Inflammatory macrophage treated with lipopolysaccharide for 1 hour (primary cell): ENCODE data around the gene NECTIN1.

ENCODE experiments used
- DNase-seq, 2 donors: peaks; one replicate each; pipeline ENCODE4 v3.0.0-alpha.2; 2020 to 2022

NECTIN1 gene

DNA sequence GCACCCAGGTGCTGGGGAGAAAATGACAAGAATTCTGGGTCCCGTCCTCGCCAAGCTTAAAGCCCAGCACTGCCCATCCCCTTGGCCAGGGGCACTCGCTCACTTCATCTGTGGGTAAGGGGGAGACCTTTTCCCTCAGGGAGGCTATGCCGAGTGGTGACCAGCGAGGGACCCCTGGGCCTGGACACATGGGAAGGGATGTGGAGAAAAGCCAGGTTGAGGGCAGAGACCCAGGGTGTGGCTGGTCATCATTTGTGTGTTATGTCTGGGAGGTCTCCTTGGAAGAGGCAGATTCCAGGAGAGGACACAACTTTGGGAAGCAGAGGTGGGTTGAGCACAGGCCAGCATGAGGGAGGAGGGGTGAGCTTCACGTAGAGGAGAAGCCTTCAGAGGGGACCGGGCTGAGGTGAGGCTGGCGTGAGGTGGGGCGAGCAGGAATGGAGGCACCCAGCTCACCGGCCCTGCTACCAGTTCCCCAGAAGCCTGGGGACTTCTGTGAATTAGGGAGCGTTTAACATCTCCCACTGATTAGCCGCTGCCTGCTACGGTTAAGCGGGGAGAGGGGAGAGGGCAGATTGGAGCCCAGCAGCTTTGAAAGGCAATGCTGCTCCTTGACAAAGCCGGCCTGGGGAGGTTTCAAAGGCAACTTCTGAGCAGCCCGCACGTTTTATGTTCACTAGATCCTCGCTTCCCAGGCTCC lies 25.8 kb upstream of the NECTIN1 start:
- no peak for DNase-seq

DNA sequence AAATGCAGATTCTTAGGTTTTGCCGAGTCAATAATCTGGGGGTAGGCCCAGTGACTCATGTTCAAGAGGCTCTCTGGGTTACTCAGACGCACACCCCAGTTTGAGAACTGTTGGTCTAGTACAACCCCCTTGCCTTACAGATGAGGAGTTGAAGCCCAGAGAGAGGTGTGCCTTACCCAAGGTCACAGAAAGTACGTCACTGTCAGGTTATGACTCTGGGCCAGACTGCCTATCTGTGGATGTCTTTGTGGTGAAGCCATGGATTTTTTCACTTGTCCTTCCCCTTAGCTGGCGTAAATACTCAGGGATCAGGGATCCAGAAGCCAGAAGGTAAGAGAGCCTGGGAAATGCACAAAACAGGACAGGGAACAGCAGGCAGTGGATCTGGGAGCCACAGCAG lies 25.2 kb upstream of the NECTIN1 start:
- DNase-seq: no peak

DNA sequence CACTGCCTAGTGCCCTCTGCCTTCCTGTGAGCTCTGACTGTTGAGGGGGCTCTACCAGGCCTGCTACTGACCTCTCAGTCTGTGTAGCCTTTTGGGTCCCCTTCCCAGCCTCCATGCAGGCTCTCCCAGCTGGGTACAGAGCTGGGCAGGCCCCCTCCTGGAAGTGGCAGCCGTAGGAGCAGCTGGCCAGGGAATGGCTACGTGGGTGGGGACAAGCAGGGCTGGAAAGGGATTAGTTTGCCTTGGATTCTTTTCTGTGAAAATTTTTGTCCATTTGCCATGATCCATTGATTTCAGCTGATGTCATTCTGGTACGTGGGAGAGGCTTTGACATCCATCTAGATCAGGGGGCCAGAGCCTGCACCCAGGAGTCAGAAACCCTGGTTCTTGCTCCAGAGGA lies 23.9 kb upstream of the NECTIN1 start:
- DNase-seq: no peak

DNA sequence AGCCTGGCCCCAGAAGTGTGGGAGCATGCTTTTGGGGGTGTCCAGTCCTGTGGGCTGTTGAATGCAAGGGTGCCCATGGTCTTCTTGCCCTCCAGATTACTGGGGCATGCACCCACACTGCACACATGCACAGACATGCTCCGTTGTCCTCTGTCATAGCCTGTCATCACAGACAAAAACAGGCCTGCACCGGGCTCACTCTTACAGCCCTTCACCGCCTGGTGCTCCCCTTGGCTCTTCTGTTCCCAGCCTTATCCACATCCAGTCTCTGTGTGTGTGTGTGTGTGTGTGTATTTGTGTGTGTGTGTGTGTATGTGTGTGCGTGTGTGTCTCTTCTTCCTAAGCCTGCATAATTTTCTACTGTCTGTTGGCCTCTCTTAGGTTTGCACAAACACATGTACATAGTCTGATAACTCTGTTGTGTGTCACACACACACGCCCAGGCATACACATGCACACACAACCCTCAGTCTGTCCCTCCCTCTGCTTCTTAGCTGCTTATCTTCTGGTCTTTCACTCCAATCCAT lies 23.4 kb upstream of the NECTIN1 start:
- DNase-seq: no peak

DNA sequence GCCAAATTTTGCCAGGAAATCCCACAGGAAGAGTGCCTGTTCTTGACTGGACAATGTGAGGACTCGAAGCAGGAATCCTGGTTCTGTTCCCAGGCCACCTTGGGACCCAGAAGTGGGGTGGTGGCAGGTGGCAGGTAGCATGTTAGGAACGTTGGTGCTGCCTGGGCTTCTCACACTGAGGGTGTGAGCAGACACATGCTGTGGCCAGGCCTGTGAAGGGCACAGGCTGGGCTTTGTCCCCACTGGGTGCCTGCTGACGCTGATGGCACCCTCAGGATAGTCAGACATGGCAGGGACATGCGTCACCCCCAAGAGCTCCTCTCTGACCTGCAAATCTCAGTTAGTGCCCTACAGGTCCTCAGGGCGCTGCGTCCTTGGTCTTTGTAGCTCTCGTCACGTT lies 21.1 kb upstream of the NECTIN1 start:
- DNase-seq: no peak

DNA sequence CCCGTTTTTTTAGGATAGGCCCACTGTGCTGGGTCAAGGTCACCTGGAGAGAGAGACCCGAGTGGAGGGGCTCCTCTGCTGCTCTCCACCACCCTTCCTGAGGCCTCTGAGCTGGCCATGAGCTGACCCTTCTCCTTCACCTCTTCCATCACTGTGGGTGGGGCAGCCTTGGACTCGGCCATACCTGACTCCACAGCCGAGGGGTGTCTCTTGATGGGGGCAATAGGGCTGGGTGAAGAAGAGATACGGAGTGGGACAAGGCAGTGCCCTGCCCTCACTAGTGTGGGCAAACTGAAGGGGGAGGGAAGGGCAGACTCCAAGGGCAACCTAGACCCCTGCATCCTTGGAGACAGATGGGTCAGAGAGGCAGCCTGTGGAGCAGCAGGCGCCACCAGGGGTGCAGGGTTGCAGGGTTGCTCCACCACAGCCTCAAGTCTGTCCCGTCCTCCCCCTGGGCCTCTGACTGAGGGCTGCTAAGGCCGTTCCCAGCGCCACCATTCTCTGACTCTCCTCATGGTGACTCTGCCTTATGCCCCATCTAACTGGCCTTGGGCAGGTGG lies 20.1 kb upstream of the NECTIN1 start:
- DNase-seq: no peak

DNA sequence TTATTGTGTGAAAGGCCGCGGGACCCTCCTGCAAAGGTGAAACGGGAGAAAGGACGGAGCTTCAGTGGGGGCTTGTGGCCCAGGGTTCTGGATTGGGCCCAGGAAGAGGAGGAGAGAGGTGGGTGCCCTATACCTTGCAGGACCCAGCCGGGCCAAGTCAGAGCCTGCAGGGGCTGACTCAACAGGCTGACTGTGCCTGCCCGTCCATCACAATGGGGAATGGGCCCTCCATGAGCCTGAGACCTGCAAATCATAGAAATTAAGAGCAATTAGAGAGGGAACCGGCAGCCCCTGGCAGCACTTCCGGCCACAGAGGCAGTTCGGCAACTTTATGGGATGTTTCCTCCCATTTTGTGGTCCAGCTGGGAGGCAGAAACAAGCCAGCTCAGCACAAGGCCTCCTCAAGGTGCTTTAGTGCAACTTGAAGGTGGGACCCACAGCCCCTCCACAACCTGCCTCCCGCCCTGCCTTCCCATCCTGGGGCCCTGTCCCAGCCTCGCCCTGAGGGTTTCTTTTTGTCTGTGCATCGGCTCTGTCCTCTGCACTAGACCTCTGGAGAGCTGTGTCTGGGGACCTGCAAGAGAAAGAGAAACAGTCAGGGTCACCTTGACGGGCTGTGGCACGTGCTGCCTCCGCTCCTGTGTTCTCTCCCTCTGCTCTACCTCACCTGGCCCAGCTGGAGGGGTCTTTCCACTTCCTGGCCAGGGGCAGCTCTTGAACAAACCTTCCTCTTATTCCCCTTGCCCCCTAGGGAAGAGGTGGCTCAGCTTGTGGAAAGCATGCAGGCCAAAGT lies 19.1 kb upstream of the NECTIN1 start:
- DNase-seq: no peak

DNA sequence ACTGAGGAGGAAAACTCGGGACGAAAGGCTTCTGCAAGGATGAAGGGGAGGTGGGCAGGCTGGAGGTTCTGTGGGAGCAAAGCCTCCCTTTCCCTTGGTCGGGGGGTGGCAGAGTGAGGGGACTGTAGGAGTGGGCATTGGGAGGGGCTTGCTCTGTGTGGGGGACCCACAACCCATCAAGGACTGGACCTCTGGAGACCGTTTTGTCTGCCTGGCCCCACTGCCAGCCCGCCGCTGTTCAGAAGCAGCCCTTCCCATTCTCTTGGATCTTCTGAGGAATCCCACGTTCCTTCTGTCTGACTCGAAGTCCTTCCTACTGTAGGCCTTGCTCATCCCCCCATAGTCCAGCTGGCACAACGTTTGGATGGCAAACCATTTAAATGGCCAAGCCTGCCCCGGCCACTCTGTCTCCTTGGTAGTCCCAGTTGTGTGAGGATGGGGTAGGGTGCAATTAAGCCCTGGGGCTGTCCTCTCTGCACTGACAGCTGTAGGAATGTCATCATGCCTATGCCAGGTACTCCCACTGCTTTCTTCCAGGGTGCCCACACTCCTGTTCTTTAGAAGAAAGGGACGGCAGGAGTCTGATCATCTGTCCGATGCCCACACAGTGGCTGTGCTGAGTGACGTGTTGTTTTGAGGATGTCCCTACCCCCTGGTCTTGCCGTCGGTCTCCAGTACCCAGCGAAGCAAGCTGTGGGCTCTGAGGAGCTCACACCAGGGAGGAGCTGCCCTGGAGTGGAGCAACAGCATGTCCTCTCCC lies 17.0 kb upstream of the NECTIN1 start:
- no peak for DNase-seq

DNA sequence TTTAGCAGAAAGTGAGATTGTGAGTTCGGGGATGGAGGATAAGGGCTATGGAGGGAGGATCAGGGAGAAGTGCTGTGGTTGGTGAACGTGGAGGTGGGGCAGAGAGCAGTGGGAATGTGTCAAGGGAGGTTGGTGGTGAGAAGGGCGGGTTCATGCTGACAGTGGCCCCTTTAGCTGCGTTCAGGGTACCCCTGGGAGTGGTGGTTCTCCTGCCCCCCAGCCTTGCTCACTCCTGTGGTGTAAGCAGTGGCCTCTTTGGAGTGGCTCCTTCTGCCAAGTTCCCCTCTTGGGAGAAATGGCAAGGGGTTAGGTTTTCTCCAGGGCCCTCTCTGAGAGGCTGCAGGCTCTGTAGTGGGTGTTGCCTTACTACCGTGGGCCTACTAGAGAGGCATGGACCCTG lies 16.1 kb upstream of the NECTIN1 start:
- DNase-seq: no peak

DNA sequence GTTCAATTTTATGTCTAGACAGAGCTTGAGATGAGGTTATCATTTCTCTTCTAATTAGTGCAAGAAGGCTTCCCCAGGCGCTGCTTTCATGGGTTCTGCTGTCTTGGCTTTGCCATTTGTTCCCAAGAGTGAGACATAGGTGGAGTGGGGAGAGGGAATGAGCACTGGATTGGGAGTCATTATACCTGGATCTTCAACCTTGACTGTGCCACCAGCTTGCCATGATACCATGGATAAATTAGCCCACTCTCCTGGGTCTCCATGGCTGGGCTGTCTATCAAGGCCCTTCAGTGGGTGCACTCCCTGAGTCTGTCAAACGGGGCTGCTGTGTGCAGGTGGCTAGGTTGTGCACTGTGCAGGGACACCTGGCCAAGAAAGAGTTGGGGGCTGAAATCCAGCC lies 15.6 kb upstream of the NECTIN1 start:
- DNase-seq: no peak

DNA sequence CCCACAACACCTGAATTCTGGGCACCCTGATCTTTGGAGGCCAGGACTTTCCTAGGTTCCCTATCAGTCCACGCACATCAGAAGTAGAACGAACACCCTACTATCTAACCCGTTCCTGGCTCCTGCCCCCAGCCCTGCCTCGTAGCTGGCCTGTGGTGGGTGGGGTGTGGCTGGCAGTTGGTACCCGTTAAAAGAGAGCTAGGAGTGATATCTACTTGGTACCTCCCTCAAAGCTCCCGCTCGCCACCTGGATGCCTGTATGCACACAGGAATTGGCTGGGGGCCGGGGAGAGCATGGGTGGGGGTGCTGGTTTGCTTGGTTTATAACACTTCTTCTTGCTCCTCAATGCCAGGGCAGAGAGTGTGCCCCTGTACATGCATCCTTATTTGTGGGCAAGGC lies 14.0 kb upstream of the NECTIN1 start:
- DNase-seq: no peak

DNA sequence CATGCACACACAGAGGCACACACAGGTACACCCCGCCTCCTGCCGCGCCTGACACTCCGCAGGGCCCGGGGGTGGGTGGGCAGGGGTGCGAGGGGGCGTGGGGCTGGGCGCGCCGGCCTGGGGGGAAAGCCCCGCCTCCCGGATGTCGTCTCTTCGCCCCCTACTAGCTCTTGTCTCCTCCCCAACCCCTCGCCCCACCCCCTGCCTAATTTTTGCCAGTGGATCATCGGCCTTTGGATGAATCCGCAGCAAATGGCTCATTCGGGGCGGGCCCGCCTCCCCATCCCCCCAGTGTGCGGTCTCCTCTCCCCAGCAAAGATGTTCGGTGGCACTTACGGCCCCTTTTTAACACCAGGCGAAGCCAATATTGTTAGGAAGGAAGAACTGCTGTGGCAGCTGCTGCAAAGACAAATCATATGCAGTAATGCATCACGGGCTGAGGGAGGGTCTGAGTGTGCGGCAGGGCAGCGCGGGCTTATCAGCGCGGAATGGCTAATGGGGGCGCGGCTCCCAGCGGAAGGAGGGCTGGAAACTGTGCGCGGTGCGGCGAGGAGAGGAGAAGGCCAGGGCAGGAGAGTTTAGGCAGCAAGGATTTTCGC lies 13.4 kb upstream of the NECTIN1 start:
- DNase-seq: no peak

DNA sequence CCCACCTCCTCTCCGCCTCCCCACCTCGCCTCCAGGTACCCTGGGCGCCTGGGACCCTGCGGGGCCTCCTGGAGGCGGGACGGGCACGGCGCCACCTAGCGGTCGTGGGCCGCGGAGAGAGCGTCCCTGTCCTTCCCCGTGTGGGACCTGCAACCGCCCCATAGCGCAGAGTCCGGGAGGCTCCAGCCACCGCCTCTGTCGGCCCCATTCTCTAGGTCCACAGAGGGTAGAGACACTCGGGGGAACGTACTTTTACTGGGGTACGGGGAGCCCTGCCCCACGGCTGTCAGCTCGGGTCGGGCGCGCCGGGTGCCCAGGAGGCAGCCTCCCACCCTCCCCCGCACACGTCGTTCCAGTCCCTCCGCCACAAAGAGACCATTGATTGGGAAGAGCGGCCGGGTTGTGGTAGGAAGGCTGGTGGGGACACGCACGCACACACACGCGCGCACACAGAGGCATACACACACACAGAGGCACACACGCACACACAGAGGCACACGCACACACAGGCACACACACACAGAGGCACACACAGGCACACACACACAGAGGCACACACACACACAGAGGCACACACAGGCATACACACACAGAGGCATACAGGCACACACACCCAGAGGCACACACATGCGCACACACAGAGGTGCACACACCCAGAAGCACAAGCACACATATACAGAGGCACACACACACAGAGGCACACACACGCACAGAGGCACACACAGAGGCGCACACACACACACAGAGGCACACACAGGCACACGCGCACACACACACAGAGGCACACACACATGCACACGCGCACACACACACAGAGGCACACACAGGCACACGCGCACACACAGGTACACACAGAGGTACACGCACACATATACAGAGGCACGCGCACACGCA lies 12.6 kb upstream of the NECTIN1 start:
- DNase-seq: peak in 1 of 2 donors; percentile 68

DNA sequence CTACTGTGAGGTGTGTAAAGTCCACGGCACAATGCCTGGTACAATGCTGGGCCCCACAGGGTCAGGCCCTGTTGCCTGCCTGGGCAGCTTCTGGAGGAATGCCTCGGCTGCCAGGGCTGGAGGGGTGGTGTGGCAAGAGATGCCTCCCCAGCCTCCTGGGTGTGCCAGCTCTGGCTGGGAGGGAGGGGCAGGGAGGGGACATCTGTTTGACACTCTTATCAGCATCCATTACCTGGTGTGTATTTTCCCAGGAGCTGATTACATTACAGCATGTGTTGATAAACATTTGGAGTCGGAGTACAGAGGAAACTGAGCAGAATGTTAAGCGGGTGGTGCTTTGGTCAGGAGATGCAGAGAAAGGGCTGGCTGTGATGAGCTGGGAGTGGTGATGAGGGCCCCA lies 11.0 kb upstream of the NECTIN1 start:
- DNase-seq: no peak

DNA sequence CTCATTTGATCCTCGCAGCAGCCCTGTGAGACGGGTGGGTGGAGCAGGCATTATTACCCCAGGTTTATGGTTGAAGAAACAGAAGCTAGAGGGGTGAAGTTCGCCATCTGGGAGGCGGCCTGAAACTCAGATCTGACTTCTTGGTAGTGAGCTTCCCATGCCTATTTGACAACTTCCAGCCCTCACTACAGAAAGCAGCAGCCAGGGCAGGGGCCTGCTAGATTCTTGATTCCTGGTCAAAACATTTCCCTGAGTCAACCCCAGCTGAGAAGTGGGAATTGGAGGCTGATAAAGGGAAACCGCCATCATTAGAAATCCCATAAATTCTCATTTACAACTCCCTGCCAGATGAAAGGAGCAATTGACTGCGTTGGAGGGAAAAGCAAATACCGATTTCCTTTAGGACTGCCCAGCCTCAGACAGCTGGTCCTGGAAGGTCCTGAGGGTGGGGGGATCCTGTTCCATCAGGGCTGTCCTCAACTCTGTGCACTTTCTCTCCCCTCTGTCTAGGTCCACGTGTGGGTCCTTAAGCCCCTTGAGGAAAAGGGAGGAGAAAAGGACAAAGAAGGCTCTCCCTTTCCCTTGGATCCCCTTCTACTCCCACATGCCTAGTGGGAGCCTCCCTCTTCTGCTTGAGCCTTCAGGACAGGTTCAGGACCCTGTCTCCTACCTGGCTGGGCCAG lies 10.2 kb upstream of the NECTIN1 start:
- no peak for DNase-seq

DNA sequence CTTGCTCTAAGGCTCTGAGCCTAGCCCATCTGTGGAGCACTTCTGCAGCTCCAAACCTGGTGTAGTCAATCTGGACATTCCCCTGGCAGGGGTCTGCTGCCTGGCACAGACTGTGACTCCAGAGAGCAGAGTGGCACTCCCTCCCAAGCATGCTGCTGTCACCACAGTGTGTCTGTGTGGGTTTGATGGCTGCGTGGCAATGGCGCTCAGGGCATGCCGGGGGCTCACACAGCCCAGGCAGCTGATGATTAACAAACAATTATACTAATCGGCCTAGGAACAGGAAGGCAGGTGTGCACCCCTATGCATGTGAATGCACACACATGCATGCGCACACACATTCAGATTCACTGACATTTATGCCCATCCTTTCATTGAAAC lies 9.0 kb upstream of the NECTIN1 start:
- no peak for DNase-seq

DNA sequence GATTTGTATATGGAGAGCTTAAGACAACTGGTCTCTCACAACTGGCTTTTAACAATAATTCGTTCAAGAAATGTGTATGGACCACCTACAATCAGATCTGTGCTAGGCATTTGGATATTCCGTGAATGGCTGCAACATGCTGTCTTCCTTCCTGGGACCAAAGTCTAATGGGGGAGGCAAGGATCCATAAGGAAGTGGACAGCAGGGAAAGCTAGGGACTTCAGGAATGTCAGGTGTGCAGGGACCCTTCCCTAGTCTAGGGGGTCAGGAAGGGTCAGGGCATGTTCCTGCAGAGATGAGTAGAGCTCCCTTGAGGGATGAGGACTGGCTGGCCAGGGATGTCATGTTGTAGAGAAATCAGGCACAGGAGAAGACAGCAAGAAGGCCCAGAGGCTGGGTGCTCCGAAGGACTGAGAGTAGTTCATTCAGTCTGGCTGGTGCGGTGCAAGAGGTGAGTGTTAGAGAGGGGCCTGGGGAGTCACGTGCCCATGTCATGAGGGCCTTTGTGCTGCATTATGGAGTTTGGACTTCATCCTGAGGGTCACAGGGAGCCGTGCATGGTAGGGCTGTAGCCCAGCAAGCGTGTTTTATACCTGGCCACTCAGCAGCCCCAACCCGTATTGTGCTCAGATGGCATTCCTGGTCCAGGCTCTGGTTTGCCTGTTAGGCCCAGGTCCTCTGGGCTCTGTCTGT lies 8.5 kb upstream of the NECTIN1 start:
- DNase-seq: no peak

DNA sequence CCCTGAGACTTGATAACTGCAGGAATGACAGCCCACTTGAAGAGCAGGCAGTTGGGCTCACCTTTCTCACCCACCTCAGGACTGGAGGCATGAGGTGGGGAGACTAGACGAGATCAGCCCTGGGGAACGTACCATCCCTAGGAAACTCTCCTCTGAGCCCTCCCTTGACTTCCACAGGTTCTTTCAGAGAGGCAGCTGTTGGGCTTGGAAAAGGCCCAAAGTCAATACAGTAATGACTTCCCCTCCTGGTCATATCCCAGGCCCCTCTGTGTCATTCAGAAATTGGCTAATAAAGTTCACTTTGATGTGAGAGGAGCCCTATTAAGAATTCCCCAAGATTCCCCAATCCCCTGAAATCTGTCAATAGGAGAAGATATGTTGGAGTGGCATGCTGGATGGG lies 5.8 kb upstream of the NECTIN1 start:
- DNase-seq: no peak

DNA sequence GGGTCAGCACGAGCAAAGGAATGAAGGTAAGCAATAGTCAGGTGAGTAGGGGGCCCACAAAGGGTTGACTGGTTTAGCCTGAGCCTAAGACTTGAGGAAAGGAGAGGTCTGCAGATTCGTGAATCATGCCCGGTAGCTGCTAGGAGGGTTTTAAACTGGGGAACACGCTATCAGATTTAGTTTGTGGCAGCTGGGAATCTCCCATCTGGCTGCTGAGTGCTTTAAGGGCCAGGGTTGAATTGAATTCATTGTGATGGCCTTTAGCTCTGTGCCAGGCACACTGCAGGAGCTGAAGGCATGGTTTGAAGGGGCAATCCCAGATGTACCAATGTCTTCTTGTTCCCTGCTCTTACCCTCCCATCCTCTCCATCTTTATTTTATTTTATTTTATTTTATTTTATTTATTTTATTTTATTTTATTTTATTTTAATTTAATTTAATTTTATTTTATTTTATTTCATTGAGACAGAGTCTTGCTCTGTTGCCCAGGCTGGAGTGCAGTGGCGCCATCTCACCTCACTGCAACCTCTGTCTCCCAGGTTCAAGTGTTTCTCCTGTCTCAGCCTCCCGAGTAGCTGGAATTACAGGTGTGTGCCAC lies 1.9 kb upstream of the NECTIN1 start:
- no peak for DNase-seq

DNA sequence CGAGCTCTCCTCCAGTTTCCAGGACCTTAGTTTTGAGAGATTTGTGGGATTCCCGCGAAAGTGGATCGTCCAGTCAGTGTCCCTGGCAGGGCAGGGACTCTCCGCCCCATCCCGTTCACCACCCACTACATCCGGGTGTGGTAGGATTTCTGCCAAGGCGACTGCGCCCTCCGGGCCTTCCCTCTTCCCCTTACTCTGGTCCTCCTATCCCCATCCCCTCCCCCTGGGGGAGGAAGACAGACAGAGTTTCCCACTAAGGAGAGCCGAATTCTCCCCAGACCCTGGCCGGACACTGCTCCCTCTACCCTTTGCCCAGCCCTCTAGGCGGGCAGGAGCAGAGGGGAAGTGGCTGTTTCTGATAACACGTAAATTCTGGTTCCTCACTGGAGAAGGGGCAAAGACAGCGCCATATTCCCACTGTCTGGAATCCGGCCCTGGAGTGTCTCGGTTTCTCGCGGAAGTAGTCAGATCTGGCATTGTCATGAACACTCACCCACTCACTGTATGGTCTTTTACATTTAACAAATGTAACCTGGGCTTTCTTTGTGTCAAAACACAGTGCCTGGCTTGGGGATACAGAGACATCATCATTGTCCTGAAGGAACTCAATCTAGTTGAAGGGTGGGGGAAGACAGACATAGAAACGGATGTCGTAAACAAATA lies 1.1 kb upstream of the NECTIN1 start:
- peak; percentile 81 to 83 for DNase-seq
